GM19463 (cell line): Measurements from ENCODE around the gene CLHC1.
A peak's percentile ranks its signal among the peaks of the same experiment; 100 is the strongest.

ENCODE experiments used
- ATAC-seq: cut with Tn5 transposase; IDR thresholded peaks from one replicate; pipeline ENCODE4 v1.9.1; 2021; ENCODE audit warnings: mild to moderate bottlenecking, moderate library complexity; ENCODE audit not compliant: unreplicated experiment

The CLHC1 gene

GRCh38 chr2:55169915-55170314 is 62.2 kb downstream of the CLHC1 start:
- ATAC-seq: no peak

GRCh38 chr2:55169359-55169758 is 62.7 kb downstream of the CLHC1 start:
- ATAC-seq: no peak

- ATAC-seq: peak; percentile 47
These were observed 63.6 kb downstream of the CLHC1 start for GRCh38 chr2:55168221-55169154.

- no peak for ATAC-seq
These were observed 66.5 kb downstream of the CLHC1 start for GRCh38 chr2:55165626-55166025.

- no peak for ATAC-seq
These were observed 67.3 kb downstream of the CLHC1 start for GRCh38 chr2:55164534-55165480.

- no peak for ATAC-seq
These were observed 68.1 kb downstream of the CLHC1 start for GRCh38 chr2:55163941-55164390.

- ATAC-seq: no peak
These were observed 68.8 kb downstream of the CLHC1 start for GRCh38 chr2:55163274-55163721.

- ATAC-seq: no peak
These were observed 69.6 kb downstream of the CLHC1 start for GRCh38 chr2:55162284-55163006.

GRCh38 chr2:55161295-55162210 is 70.5 kb downstream of the CLHC1 start:
- no peak for ATAC-seq

- no peak for ATAC-seq
These were observed 71.7 kb downstream of the CLHC1 start for GRCh38 chr2:55160422-55160821.

- no peak for ATAC-seq
These were observed 72.3 kb downstream of the CLHC1 start for GRCh38 chr2:55159752-55160151.

GRCh38 chr2:55159037-55159651 is 72.9 kb downstream of the CLHC1 start:
- ATAC-seq: peak; percentile 72

GRCh38 chr2:55158111-55158814 is 73.8 kb downstream of the CLHC1 start:
- no peak for ATAC-seq

- ATAC-seq: no peak
These were observed 74.6 kb downstream of the CLHC1 start for GRCh38 chr2:55157474-55157884.

- ATAC-seq: no peak
These were observed 75.1 kb downstream of the CLHC1 start for GRCh38 chr2:55156984-55157383.

- no peak for ATAC-seq
These were observed 75.8 kb downstream of the CLHC1 start for GRCh38 chr2:55156326-55156725.

- ATAC-seq: no peak
These were observed 76.3 kb downstream of the CLHC1 start for GRCh38 chr2:55155764-55156281.

- no peak for ATAC-seq
These were observed 76.9 kb downstream of the CLHC1 start for GRCh38 chr2:55155206-55155605.
